ENCODE results near the gene LRRC27.
A peak's percentile ranks its signal among the peaks of the same experiment; 100 is the strongest.

Gene LRRC27

GRCh38 chr10:132403511-132404168 is 71.6 kb downstream of the LRRC27 start:
- DNase-seq, result no peak

- no peak for DNase-seq
Measured at GRCh38 chr10:132404169-132404880, 72.3 kb downstream of the LRRC27 start.

GRCh38 chr10:132404911-132405462 is 73.0 kb downstream of the LRRC27 start:
- no peak for DNase-seq

- no peak for DNase-seq
Measured at GRCh38 chr10:132405463-132405991, 73.5 kb downstream of the LRRC27 start.

- DNase-seq, result no peak
Measured at GRCh38 chr10:132406181-132406580, 74.2 kb downstream of the LRRC27 start.

- no peak for DNase-seq
Measured at GRCh38 chr10:132406750-132407149, 74.8 kb downstream of the LRRC27 start.

DNA sequence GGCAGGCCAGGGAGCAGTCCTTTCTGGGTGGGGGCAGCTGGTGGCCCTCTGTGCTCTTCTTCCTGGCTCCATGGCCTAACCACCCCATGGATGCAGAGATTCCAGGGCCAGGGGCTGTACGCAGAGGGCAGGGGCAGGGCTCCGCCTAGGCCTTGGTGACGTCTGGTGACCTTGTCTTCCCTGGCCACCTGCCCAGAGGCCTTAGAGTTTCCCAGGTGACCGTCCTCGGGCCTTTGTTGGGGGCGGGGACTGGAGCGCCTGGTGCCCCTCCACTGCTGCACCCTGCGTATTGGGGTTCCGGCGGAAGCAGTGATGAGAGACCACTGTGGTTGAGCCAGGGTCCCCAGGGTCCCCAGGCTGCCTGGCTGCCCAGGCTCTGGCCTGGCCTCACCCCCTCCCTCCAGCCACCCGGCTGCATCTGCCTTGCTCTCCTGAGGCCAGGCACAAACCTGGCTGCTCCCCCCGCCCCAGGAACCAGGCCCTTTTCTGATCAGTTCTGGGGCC is 75.3 kb downstream of the LRRC27 start:
- no peak for DNase-seq

DNA sequence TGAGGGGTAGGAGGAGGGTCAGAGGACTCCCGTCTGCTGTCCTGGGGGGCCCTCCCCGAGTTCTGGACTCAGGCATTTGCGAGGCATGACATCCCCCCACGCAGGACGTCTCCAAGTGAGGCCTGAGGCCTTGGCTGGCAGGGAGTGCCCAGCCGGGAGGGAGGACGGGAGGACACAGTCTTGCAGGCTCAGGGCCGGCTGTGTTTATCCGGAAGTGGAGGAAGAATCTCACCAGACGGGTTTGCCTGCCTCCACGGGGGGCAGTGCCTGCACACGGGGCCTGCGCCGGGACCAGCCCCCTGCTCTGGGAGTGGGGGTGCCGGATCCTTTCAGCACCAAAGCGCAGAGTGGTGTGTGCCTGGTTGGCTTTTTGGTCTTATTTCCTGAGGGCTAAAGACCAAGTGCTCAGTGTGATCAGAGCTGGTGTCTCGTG is 75.9 kb downstream of the LRRC27 start:
- DNase-seq, result peak; percentile 79

DNA sequence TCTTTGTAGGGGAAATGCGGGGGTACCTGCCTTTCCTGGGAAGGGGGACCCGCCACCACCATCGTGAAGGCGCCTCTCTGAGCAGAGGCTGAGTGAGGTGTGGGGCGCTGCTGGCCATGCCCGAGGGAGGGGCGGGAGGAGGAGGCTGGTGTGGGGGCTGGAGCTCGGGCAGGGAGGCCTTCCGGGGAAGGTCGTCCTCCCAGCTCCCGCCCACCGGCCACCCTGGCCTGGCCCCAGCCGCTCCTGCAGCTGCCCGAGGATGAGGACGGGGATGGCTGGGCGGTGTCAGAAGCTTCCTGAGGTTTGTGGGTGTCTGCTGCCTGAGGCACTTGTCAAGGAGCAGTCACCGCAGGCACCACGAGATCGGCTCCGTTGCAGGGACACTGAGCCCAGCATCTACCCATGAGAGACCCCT is 76.4 kb downstream of the LRRC27 start:
- no peak for DNase-seq

GRCh38 chr10:132408823-132409666 is 77.1 kb downstream of the LRRC27 start:
- DNase-seq, result no peak

DNA sequence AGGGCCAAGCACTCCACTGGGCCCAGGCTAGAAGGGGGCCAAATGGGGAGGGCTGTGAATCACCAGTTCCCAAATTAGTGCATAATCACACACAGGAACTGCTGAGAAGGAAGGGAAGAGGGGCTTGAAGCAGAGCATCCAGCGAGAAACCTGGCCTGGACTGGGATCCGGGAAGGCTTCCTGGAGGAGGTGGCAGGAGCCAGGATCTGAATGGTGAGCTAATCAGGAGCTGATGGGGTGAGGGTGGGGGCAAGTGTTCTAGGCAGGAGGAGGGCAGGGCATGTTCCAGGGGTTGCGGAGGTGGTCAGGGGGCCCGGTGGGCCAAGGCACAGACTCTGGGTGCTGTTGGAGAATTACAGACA is 77.7 kb downstream of the LRRC27 start:
- DNase-seq, result no peak

DNA sequence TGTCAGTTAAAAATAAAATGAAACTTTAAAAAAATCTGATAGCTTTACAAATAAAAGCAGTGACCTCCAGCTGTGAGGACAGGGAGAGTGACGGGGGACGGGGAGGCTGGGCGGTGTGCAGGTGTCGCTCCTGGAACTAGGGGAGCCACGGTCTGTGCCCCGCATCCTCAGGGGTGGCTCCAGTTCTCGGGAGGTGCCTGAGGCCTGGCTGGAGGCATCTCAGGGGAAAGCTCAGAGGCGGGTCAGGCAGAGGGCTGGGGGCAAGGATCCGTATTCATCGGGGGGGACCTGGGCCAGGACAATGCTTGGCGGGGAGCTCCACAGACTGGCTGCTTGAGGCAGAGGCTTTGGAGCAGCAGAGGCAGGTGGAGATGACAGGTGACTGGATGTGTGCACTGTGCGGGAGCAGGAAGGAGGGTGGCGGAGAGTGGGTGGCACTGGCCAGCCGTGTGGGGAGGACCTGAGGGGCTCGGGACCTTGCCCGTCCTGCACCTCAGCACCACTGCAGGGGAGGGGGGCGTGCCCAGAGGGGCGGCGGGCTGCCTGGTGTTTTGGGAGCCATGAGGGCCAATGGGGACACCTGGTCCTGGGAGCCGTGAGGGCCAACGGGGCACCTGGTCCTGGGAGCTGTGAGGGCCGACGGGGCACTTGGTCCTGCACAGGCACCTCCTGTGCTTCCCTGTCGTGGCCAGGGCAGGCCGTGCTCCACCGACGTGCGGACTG is 78.2 kb downstream of the LRRC27 start:
- no peak for DNase-seq

DNA sequence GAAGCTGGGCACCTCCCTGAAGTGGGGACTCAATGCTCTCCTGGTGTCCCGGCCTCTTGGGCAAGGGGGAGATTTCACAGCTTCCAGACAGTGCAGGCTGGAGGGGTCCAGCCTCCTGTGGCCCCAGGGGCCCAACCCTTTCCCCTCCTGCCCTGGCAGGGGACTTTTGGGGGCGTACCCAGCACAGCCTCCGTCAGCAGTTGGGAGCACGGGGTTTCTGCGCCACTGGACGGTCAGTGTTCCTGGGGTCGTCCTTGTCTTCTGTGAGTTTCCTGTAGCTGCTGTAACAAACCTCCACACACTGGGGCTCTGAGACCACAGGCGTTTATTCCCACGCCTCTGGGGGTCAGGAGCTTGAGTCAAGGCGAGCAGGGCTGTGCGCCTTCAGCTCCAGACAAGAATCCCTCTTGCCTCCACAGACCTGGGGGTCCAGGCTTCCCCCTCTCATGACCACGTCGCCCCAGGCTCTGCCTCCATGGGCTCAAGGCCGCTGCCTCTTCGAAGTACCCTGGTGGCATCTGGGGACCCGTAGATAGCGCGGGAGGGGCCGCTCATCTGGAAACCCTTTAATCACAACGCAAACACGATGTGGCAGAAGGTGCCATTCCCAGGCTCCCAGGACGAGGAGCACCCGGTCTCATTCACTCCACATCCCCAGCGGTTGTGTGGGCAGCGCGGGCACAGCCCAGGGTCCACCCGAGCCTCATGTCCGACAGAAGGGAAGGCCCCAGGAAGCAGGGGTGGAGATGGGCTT is 79.0 kb downstream of the LRRC27 start:
- DNase-seq, result no peak

DNA sequence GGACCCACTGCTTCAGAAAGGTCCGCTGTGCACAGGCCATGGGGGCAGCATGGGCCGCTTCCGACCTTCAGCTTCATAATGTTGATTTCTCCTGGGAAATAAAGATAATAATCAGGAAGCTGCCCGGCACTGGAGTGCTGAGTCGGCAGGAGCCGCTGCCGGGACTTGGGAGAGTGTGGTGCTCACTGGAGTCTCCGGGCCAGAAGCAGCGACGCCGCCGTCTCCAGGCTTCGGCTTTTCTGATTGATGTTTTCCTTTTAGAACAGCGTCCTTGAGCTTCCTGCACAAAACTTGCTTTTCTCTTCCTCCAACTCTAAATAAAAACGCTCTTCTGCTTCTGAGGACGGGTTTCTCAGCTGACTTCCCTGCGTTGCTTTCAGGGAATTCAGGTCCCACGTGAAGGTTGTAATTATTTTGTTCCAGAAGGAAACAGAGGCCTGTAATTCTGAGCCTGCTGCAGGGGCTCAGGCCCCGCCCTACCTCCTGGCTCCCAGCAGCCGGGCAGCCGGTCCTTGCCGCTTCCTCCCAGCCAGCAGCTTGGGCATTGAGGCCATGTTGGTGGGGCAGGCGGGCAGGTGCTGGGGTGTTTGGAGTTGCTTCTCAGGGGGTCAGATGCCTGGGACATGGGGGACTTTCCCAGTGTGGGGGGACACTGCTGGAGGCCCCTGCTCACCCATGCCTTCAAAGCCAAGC is 79.7 kb downstream of the LRRC27 start:
- peak; percentile 73 for DNase-seq

DNA sequence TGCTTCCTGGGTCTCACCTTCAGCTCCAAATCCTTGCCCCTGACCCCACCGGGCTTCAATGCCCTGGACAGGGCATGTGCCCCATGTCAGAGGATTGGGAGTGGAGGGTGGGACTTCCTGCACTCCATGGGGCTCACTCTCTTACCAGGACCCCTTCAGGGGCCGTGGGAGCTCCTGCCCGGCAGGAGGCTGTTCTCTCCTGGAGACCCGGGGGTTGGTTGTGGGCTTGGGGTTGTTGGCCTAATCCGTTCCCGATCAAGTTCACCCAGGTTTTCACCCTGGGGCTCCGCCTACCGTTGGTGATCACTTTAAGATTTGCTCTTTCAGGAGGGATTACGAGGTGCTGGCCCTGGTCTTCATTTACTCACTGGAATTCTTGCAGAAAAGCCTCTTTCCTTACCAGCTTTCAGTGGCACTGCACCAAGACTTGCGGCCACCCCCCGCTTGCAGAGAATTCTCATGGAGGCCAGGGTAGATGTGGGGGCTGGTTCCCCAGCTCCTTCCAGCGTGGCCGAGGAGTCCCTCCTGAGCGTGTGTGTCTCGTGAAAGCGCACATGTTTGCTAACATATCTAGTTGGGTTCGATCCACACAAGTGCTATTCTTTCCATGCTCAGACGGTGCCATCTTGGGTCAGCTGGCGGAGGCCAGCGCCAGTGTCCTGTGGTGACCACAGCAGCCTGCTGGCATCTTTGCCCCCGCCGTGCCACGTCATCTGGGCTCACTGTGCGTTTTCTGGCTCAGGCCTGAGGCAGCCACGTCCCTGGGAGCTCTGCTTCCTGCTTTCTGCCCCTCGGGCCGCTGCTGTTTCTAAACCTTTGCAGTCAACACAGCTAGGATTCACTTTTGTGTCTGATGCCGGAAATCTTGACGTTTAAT is 80.6 kb downstream of the LRRC27 start:
- no peak for DNase-seq

- DNase-seq, result no peak
Measured at GRCh38 chr10:132413226-132414205, 81.5 kb downstream of the LRRC27 start.

- DNase-seq, result no peak
Measured at GRCh38 chr10:132414402-132415016, 82.5 kb downstream of the LRRC27 start.

GRCh38 chr10:132415255-132415654 is 83.3 kb downstream of the LRRC27 start:
- DNase-seq, result no peak
